Measurements from ENCODE around the gene ATP13A5. TPM values are rescaled to one million over a fixed set of nuclear protein-coding genes. Genes with fewer than 3 reads are reported as not detected.

ATP13A5 gene
- total RNA-seq, 2 donors from 2014 or later = not detected

- Histone ChIP-seq H3K36me3 (no peaks in the 10 kb centered on the region), H3K4me3 (no peak overlapping the region), H3K9me3 (no peaks in the 10 kb centered on the region), H3K27ac (no peak overlapping the region), H3K27me3 (replicated peaks; ENCODE audit: insufficient read depth) (no peaks in the 10 kb centered on the region), H3K4me1 (replicated peaks) (no peaks in the 10 kb centered on the region)
- 51% methylated on average over 3 of the region's 3 CpGs for WGBS
- intact Hi-C loops (cut with DNase I) = no loop called here
- no peak for DNase-seq (ENCODE audit: low spot score)
- TF ChIP-seq CTCF (IDR thresholded peaks at IDR 0.05) (no peak), POLR2A (IDR thresholded peaks at IDR 0.05) (no peak)
Observed at GRCh38 chr3:193348686-193349085, 29.9 kb downstream of the ATP13A5 start.

- TF ChIP-seq POLR2A (IDR thresholded peaks at IDR 0.05) (no peak), POLR2AphosphoS5 (IDR thresholded peaks at IDR 0.05) (no peak), CTCF (IDR thresholded peaks at IDR 0.05) (no peak)
- no peak for DNase-seq (ENCODE audit: low spot score)
- H3K27me3 ChIP-seq (replicated peaks; ENCODE audit: insufficient read depth) = no peaks in the 10 kb centered on the region
- WGBS = 34% methylated on average over 11 of the region's 11 CpGs
- no peak overlapping the region for H3K4me3 ChIP-seq
- H3K4me1 ChIP-seq (replicated peaks) = no peaks in the 10 kb centered on the region
- H3K27ac ChIP-seq = no peak overlapping the region
- H3K9me3 ChIP-seq = no peaks in the 10 kb centered on the region
- H3K36me3 ChIP-seq = no peaks in the 10 kb centered on the region
- intact Hi-C loops (cut with DNase I) = no loop called here
Observed at GRCh38 chr3:193347521-193348501, 30.7 kb downstream of the ATP13A5 start.

GRCh38 chr3:193346259-193346658 is 32.3 kb downstream of the ATP13A5 start:
- WGBS = 78% methylated on average over 4 of the region's 4 CpGs
- Histone ChIP-seq H3K27ac (no peak overlapping the region), H3K4me1 (replicated peaks) (no peaks in the 10 kb centered on the region), H3K4me3 (no peak overlapping the region), H3K36me3 (no peaks in the 10 kb centered on the region), H3K9me3 (no peaks in the 10 kb centered on the region), H3K27me3 (replicated peaks; ENCODE audit: insufficient read depth) (no peaks in the 10 kb centered on the region)
- TF ChIP-seq CTCF (IDR thresholded peaks at IDR 0.05) (no peak), POLR2AphosphoS5 (IDR thresholded peaks at IDR 0.05) (no peak), POLR2A (IDR thresholded peaks at IDR 0.05) (no peak)
- intact Hi-C loops (cut with DNase I) = no loop called here
- no peak for DNase-seq (ENCODE audit: low spot score)

GRCh38 chr3:193345431-193345830 is 33.1 kb downstream of the ATP13A5 start:
- no peak for DNase-seq (ENCODE audit: low spot score)
- 82% methylated on average over 3 of the region's 3 CpGs for WGBS

More at GRCh38 chr3:193345431-193345830, 33.1 kb downstream of the ATP13A5 start:
- TF ChIP-seq POLR2A (IDR thresholded peaks at IDR 0.05) (no peak), POLR2AphosphoS5 (IDR thresholded peaks at IDR 0.05) (no peak), CTCF (IDR thresholded peaks at IDR 0.05) (no peak)
- no peak overlapping the region for H3K27ac ChIP-seq
- no peaks in the 10 kb centered on the region for H3K36me3 ChIP-seq
- no peaks in the 10 kb centered on the region for H3K27me3 ChIP-seq (replicated peaks; ENCODE audit: insufficient read depth)
- H3K4me3 ChIP-seq = no peak overlapping the region
- intact Hi-C loops (cut with DNase I) = no loop called here
- no peaks in the 10 kb centered on the region for H3K4me1 ChIP-seq (replicated peaks)
- H3K9me3 ChIP-seq = no peaks in the 10 kb centered on the region
